GM19452 (cell line): ENCODE measurements around the gene ATP6V0D1.

Source experiments
- ATAC-seq: cut with Tn5 transposase; IDR thresholded peaks from one replicate; pipeline ENCODE4 v1.9.1; 2021; ENCODE audit not compliant: unreplicated experiment

Gene ATP6V0D1

GRCh38 chr16:67409631-67410030, 71.3 kb downstream of the ATP6V0D1 start:
- no peak for ATAC-seq

- no peak for ATAC-seq
These were observed 73.0 kb downstream of the ATP6V0D1 start for GRCh38 chr16:67407788-67408452.

DNA sequence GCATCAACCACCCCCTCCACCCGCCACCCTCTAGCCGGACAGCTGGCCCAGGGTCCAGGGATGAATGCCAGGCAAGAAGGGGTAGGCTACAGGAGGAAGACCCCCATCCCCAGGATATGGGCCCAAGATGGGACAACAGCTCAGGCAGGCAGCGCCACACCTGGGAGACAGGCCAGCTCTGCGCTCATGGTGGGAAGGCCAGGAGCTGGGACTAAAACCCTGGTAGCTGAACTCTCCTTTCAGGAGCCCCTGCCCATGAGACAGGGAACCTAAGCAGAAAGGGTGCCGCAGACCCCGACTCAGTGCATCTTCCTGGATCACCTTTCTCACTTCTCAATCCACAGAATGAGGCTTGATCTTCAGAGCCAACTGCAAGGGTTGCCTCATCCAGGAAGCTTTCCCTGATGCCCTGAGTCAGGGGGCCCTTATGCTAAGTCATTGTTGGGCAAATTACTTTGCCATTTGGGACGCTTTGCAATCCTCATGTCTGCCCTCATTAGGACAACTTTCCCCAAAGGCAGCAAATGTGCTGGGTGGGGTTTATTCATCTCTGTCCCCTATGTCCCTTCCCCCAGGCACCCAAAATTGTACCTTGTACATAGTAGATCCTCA, 73.7 kb downstream of the ATP6V0D1 start:
- no peak for ATAC-seq

- ATAC-seq, result no peak
These were observed 74.6 kb downstream of the ATP6V0D1 start for GRCh38 chr16:67406111-67406971.

GRCh38 chr16:67405336-67405735, 75.6 kb downstream of the ATP6V0D1 start:
- ATAC-seq, result no peak

DNA sequence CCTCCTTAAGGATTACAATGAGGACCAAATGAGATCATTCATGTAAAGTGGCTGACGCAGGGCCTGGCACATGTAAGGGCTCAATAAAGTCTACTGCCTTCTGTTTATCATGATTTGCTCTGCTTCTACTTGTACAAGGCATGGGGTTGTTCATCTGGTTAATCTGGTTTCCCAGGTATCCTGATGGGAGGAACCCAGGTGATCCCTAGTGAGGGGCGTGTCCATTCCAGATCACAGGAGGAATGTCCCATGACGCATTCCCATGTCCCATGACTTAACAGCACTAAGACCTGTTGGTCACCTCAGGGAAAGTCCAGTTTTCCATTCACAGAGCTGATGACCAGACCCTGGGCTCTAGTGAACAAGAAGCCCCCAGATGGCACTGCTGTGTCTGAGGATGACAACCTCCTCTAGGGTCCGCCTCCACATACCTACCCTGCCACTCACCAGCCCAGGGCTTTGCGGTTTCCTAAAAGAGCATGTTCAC, 76.2 kb downstream of the ATP6V0D1 start:
- ATAC-seq, result no peak

DNA sequence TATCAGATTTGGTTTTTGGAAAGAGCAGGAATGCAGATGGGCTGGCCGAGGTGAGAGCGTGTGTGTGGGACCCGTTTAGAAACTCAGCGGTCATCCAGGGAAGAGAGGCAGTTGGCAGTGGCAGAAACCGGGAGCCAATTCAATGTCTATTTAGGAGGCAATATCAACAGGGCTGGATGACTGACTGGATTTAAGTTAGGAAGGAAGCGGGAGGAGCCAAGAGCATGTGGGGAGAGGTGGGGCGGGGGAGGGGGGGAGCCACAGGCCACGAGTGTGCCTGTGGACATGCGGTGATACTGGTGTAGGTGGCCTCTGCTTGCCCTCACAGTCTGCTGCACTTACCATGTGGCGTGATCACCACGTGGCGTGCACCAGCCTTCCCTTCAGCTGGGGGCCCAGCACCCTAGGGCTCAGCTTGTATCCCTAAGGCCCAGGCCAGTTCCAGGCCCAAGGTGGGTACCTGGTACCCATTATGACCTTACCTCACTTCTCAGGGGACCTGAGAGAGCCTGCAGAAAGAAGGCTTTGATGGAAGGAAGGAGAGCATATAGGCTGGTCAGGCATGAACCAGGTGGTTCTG, 76.9 kb downstream of the ATP6V0D1 start:
- ATAC-seq, result no peak

- ATAC-seq, result no peak
These were observed 80.1 kb downstream of the ATP6V0D1 start for GRCh38 chr16:67400901-67401300.

DNA sequence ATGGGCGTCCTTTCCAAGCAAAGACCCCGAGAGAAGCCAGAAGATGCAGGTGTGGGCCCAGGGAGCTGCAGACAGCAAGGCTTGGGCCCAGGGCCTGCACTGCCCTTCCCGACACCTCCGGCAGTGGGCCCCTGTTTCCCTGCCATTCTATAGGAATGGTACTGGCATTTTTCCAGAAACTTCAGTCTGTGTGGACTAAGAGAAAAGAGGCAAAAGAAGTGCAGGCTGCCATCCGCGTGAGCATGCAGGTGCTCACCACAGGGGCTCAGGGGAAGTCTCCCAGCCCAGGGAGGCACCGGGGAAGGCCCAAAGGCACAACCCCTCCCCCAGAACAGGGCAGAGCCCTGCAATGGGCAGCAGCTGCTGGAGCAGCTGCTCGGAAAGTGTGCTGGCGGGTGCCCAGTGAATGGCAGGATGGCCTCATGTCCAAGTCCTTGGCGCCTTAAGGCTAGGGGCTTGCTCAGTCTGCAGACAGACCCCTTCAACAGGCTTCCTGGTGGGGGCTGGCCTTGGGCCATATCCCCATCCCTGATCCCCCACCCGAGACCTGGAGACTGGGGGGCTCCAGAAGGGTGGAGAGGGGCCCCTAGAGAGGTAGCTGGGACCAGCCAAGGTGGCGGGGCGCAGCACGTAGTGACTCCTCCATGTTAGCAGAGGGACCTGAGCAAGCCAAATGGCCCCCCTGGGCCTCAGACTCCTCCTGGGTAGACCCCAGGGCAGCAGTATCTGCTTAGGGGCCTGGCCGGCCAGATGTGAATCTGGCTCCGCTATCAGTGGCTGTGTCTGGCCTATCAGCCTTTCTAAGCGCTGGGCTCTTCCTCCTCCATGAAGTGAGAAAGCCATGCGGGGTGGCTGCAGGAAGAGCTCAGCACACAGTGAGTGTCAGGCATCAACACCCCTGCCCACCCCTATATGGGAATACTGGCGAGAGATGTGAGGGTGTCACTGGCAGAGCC, 80.9 kb downstream of the ATP6V0D1 start:
- no peak for ATAC-seq

DNA sequence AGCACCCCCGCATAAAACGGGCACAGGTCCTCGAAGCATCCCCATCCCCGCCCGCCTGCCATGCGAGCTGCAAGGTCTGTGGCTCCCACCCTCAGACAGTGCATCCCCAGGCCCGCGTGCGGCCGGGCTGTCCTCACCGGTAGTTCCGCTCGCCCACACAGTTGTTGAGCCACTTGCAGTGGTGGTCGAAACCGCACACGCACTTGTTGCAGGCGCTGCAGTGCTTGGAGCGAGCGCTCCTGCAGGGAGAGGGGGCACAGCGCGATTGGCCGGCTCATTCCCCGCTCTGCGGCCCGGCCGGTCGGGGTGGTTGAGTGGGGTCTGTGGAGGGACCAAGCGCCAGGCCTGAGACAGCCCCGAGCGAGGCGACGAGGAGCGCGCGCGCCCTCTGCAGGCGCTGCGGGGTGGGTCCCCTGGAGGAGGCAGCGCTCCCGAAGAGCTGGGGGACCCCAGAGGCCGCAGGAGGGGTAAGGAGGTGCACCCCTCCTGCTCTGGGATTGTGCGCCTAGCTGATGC, 81.7 kb downstream of the ATP6V0D1 start:
- no peak for ATAC-seq

- ATAC-seq, result no peak
These were observed 82.3 kb downstream of the ATP6V0D1 start for GRCh38 chr16:67398546-67399217.

- ATAC-seq, result no peak
These were observed 83.0 kb downstream of the ATP6V0D1 start for GRCh38 chr16:67397812-67398545.

GRCh38 chr16:67397036-67397801, 83.7 kb downstream of the ATP6V0D1 start:
- ATAC-seq, result no peak

- no peak for ATAC-seq
These were observed 84.6 kb downstream of the ATP6V0D1 start for GRCh38 chr16:67396159-67397035.

DNA sequence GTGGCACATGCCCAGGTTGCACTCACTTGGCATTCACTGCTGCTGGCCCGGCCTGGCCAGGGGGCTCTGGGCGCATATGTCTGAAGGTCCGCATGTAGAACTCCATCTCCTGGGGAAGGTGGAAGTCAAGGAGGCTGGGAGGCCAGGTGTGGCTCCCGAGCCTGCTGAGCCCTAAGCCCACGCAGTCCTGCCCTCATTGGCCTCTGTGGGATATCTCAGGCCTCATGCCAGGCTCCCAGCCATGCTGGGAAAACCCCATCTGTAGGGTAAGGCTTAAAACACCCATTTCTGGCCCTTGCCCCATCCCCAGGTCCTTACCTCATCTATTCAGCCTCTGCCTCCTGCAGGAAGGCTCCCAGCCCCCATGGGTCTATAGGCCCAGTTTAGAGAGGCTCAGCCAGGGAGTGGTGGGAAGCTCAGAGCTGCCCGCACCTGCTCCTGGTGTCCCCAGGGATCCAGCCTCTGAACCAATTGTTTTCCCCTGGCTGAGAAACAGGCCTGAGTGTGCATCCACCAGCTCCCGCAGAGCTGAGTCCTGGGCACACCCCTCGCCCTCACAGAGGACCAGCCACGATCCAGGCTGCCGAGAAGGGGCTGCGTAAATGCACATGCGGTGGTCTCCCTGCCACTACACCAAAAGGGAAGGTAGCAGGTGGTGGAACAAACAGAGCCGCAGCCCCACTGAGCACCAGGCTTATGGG, 85.3 kb downstream of the ATP6V0D1 start:
- ATAC-seq, result no peak

- ATAC-seq, result no peak
These were observed 85.9 kb downstream of the ATP6V0D1 start for GRCh38 chr16:67395105-67395457.
